H1 (cell line): ENCODE data around the gene ERI2. TPM values are rescaled to one million over a fixed set of nuclear protein-coding genes. Genes with fewer than 3 reads are reported as not detected.

ENCODE experiments used
- FOSL1 ChIP-seq: IDR thresholded peaks from 2 replicates; pipeline ENCODE4 v1.6.1; 2011; ENCODE audit warnings: mild to moderate bottlenecking, low read depth, low read length, moderate library complexity; ENCODE audit not compliant: insufficient read depth
- HDAC2 ChIP-seq, 2 experiments: fragments of 300-600 bp in 1 of 2; sonication (generic) in 1 of 2; IDR thresholded peaks; 2 replicates each; pipeline ENCODE4 v1.6.1; 2011 to 2012; ENCODE audit warnings: low read depth in 2 of 2, low read length in 2 of 2, mild to moderate bottlenecking in 2 of 2, moderate library complexity in 2 of 2, borderline replicate concordance in 1 of 2, inconsistent platforms in 1 of 2
- HDAC6 ChIP-seq: IDR thresholded peaks from one replicate; pipeline ENCODE4 v1.7.1; 2012; ENCODE audit warnings: low read depth, mild to moderate bottlenecking, inconsistent platforms, low read length, moderate library complexity
- JUN ChIP-seq: IDR thresholded peaks from 2 replicates; pipeline ENCODE4 v1.6.1; 2011; ENCODE audit warnings: low read depth, mild to moderate bottlenecking, improper control_type of control experiment, low read length
- MAFK ChIP-seq: IDR thresholded peaks from 2 replicates; pipeline ENCODE4 v1.6.1; 2012; ENCODE audit warnings: low read depth, mild to moderate bottlenecking, improper control_type of control experiment, low read length
- RBBP5 ChIP-seq: IDR thresholded peaks from 2 replicates; pipeline ENCODE4 v1.7.1; 2012; ENCODE audit warnings: low read depth, mild to moderate bottlenecking, inconsistent platforms, low read length, moderate library complexity, borderline replicate concordance
- RXRA ChIP-seq: IDR thresholded peaks from 2 replicates; pipeline ENCODE4 v1.6.1; 2011; ENCODE audit warnings: low read depth, mild to moderate bottlenecking, low read length, moderate library complexity; ENCODE audit not compliant: insufficient read depth
- SIN3A ChIP-seq, 2 experiments: IDR thresholded peaks in 1 of 2; conservative IDR thresholded peaks in 1 of 2; 2 replicates each; pipeline ENCODE4 v1.6.1; 2011 to 2012; ENCODE audit warnings: low read length in 2 of 2, improper control_type of control experiment in 1 of 2, low read depth in 1 of 2, mild to moderate bottlenecking in 1 of 2
- TAF1 ChIP-seq: IDR thresholded peaks from 2 replicates; pipeline ENCODE4 v1.6.1; 2011; ENCODE audit warnings: mild to moderate bottlenecking, low read depth, low read length
- TBP ChIP-seq: IDR thresholded peaks from 2 replicates; pipeline ENCODE4 v1.6.1; 2011; ENCODE audit warnings: low read depth, low read length, improper control_type of control experiment
- TCF12 ChIP-seq: IDR thresholded peaks from 2 replicates; pipeline ENCODE4 v1.6.1; 2011; ENCODE audit warnings: low read depth, mild to moderate bottlenecking, low read length
- polyA plus RNA-seq, 7 experiments: library from polyadenylated mRNA; depleted of rRNA in 3 of 7; stranded (reverse) in 5 of 7; unstranded in 2 of 7; fragments of >200 nt in 5 of 7; fragments of 200-250 nt in 2 of 7; gene quantifications; 1 replicate in 5 of 7; 2 replicates in 1 of 7; 4 replicates in 1 of 7; pipeline versions ENCODE4 v1.2.1 to v1.2.3, GENCODE V29; 2011 to 2013; ENCODE audit warnings: missing spikeins in 2 of 7, mixed read lengths in 2 of 7
- total RNA-seq: library from RNA; stranded (reverse); fragmentation: NEBNext Ultra II Directional; extraction: Animal tissue kit (Norgen Biotek cat#: 25700); gene quantifications from 2 replicates; pipeline ENCODE4 v1.2.1, GENCODE V29; 2021
- TF ChIP-seq, protein P1 (sequence below): IDR thresholded peaks from 2 replicates; pipeline ENCODE4 v1.6.1; 2012; ENCODE audit warnings: inconsistent platforms
- TF ChIP-seq, protein P2 (sequence below): IDR thresholded peaks from 2 replicates; pipeline ENCODE4 v1.6.1; 2011; ENCODE audit warnings: low read length, improper control_type of control experiment

Gene ERI2
- total and polyA plus RNA-seq, 2 of the 8 experiments (the other 6 are each of a cell fraction or from before 2014, with no cell fraction given) = 11.0 to 12.6 TPM

DNA sequence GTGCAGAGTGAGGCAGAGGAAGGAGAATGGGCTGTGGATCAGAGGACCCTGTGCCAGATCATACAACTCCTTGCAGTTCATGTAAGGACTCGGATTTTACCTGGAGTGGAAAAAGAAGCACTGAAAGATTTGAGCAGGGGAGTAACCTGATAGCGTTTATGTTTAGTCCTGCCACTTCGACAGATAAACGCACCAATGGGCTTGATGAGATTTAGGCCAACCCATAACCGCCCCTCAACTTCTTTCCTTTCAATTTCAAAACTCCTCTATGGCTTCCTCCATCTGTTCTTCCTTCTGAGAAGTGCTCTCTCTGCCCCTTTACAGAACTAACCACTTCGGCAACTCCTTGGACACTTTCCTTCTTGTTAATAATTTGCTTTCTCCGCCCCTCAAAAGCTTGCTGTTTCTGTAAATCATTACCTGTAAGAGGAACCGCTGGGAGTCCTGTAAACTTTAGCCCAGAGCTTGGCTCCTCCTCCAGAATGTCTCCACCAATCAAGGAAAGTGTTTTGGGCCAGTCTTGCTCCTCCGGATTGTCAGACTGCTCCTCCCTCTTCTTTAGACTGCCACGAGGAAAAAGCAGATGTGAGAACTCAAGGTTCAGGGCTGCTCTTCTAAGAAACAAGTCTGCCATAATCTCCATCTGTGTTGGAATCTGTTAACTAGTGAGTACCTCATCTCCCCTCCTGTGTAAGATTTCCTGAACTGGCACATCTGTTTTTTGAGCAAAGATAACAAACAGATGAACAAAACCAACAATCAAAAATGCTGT is 42.6 kb downstream of the ERI2 start, which contains the start of gene ACSM3 (continued):
- TF ChIP-seq TBP = no peak
- no peak for TF ChIP-seq RBBP5
- TF ChIP-seq, protein P1, sequence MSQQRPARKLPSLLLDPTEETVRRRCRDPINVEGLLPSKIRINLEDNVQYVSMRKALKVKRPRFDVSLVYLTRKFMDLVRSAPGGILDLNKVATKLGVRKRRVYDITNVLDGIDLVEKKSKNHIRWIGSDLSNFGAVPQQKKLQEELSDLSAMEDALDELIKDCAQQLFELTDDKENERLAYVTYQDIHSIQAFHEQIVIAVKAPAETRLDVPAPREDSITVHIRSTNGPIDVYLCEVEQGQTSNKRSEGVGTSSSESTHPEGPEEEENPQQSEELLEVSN = 0 out of 2 replicates have a peak, but pooled peaks have one; percentile 35
- TF ChIP-seq SIN3A (conservative IDR thresholded peaks at IDR 0.05 in 1 of 2, IDR thresholded peaks at IDR 0.05 in 1 of 2; ENCODE audit: low read depth in 1 of 2, low read length in 2 of 2) = 0 out of 4 replicates have a peak, but pooled peaks of 1 of the 2 experiments have one; percentile 8
- TF ChIP-seq FOSL1 = no peak
- TF ChIP-seq HDAC6 = no peak
- no peak for TF ChIP-seq TAF1
- no peak for TF ChIP-seq RXRA
- TF ChIP-seq MAFK = no peak
- no peak for TF ChIP-seq JUN
- no peak for TF ChIP-seq HDAC2 (IDR thresholded peaks at IDR 0.05; ENCODE audit: borderline replicate concordance in 1 of 2, low read depth in 2 of 2, low read length in 2 of 2)
- TF ChIP-seq, protein P2, sequence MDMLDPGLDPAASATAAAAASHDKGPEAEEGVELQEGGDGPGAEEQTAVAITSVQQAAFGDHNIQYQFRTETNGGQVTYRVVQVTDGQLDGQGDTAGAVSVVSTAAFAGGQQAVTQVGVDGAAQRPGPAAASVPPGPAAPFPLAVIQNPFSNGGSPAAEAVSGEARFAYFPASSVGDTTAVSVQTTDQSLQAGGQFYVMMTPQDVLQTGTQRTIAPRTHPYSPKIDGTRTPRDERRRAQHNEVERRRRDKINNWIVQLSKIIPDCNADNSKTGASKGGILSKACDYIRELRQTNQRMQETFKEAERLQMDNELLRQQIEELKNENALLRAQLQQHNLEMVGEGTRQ = no peak
- TF ChIP-seq TCF12 = no peak
- TF ChIP-seq, all 59 proteins: peak for 4
